OCI-LY1 (cell line): ENCODE measurements around the gene B3GALT5.

Source experiments
- CTCF ChIP-seq: fragments of 200-600 bp; sonication (generic), shearing (Covaris generic); IDR thresholded peaks from 2 replicates; pipeline ENCODE4 v1.5.1; 2017; ENCODE audit warnings: mild to moderate bottlenecking, antibody characterized with exemption, low read length, moderate library complexity, mixed read lengths
- EZH2 ChIP-seq: fragments of 200-600 bp; sonication (generic), shearing (Covaris generic); IDR thresholded peaks from 2 replicates; pipeline ENCODE4 v1.8.0; 2017; ENCODE audit warnings: borderline replicate concordance, mixed run types, mild to moderate bottlenecking, antibody characterized with exemption, low read length, moderate library complexity, mixed read lengths

DNA sequence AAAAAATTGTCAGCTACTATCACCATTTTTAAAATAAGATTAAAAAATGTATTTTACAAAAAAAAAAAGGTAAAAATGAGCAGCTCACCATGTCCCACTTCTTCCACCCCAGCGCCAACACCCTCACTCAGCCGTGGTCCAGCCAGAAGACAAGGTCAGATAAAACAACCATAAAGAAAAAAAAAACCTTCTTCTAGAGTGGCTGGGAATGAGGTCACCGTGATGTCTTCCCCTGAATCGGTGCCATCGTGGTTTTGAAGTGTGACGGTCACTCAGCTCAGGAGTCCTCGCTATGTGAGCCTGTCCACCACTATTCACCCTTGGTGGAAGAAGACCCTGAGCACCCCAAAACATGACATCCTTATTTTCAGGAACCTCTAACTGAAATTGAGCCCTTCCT, 38.1 kb downstream of the B3GALT5 start:
- TF ChIP-seq CTCF (no peak), EZH2 (no peak)
